HepG2 (cell line): Measurements from ENCODE around the gene TMA7B.

Experiments
- POLR2AphosphoS5 ChIP-seq: IDR thresholded peaks from 2 replicates; pipeline ENCODE4 v1.6.1; 2012; ENCODE audit warnings: low read depth, low read length
- TF ChIP-seq, protein P1 (sequence below): sonication (generic); formaldehyde crosslinking; IDR thresholded peaks from 2 replicates; pipeline ENCODE4 v1.8.1; 2022; ENCODE audit warnings: low read depth, mild to moderate bottlenecking, missing genetic modification reagents
- TF ChIP-seq, protein P2 (sequence below): IDR thresholded peaks from 2 replicates; pipeline ENCODE4 v1.6.1; 2016

DNA sequence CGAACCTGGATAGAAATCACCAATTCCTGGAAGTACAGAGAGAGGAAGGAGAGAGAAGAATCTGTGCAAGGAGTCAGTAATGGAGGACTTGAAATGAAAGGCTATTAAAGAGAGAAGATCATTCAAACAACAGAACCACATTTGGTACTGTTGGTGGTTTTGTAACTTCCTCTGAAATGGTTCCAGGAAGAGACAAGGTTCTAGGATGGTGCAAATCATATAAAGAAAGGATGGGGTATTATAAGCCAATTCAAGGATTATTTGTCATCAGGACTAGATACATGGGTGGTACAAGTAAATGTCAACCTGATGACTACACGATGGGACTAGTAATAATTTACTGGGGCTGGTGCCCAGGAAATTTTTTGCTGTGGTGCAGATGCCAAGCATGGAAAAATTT is 28.9 kb upstream of the TMA7B start:
- TF ChIP-seq POLR2AphosphoS5, result no peak
- TF ChIP-seq, protein P1, sequence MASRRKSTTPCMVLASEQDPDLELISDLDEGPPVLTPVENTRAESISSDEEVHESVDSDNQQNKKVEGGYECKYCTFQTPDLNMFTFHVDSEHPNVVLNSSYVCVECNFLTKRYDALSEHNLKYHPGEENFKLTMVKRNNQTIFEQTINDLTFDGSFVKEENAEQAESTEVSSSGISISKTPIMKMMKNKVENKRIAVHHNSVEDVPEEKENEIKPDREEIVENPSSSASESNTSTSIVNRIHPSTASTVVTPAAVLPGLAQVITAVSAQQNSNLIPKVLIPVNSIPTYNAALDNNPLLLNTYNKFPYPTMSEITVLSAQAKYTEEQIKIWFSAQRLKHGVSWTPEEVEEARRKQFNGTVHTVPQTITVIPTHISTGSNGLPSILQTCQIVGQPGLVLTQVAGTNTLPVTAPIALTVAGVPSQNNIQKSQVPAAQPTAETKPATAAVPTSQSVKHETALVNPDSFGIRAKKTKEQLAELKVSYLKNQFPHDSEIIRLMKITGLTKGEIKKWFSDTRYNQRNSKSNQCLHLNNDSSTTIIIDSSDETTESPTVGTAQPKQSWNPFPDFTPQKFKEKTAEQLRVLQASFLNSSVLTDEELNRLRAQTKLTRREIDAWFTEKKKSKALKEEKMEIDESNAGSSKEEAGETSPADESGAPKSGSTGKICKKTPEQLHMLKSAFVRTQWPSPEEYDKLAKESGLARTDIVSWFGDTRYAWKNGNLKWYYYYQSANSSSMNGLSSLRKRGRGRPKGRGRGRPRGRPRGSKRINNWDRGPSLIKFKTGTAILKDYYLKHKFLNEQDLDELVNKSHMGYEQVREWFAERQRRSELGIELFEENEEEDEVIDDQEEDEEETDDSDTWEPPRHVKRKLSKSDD (CRISPR knock-in tag), result no peak
- TF ChIP-seq, protein P2, sequence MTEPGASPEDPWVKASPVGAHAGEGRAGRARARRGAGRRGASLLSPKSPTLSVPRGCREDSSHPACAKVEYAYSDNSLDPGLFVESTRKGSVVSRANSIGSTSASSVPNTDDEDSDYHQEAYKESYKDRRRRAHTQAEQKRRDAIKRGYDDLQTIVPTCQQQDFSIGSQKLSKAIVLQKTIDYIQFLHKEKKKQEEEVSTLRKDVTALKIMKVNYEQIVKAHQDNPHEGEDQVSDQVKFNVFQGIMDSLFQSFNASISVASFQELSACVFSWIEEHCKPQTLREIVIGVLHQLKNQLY (CRISPR knock-in tag), result no peak
